A549 (cell line): ENCODE measurements around the gene TMOD1. TPM values are rescaled to one million over a fixed set of nuclear protein-coding genes. Genes with fewer than 3 reads are reported as not detected.

Experiments
- ATAC-seq, 2 experiments: fragments of 200-7000 bp in 1 of 2; fragments of >200 bp in 1 of 2; cut with Nextera tagmentation in 1 of 2; cut with Tn5 transposase in 1 of 2; 3 replicates each; pipeline versions ENCODE4 v1.8.0 to v1.9.1; 2018 to 2020; ENCODE audit warnings: mild to moderate bottlenecking in 1 of 2, moderate library complexity in 1 of 2
- CTCF ChIA-PET: fragments of 300-600 bp; sonication (Branson Sonifier 250); formaldehyde crosslinking; extraction: SDS; loops from one replicate; lab custom pipeline; 2021; ENCODE audit warnings: antibody characterized with exemption, inconsistent platforms; lab: Yijun Ruan, JAX
- POLR2A ChIA-PET: fragments of 350-600 bp; formaldehyde crosslinking; extraction: SDS; loops from one replicate; lab custom pipeline; 2021; ENCODE audit warnings: antibody characterized with exemption, inconsistent platforms; lab: Yijun Ruan, JAX
- DNase-seq, 2 experiments: peaks; one replicate each; pipeline versions ENCODE4 v3.0.0 to v3.0.0-alpha.2; 2011 to 2016; ENCODE audit warnings: low read depth in 1 of 2, low spot score in 1 of 2
- FAIRE-seq: peaks from 2 replicates; lab custom pipeline; 2011; peaks lifted over from hg19 to GRCh38; lab: Jason Lieb, UNC
- H3K27ac ChIP-seq, 2 experiments: fragments of >200 bp; sonication (Bioruptor Twin); formaldehyde crosslinking; 3 replicates each; pipeline ENCODE4 v1.5.1; 2016 to 2017
- H3K4me1 ChIP-seq: fragments of >200 bp; sonication (Bioruptor Twin); formaldehyde crosslinking; 3 replicates; pipeline ENCODE4 v1.6.1; 2016
- H3K4me2 ChIP-seq: fragments of >200 bp; sonication (Bioruptor Twin); formaldehyde crosslinking; 3 replicates; pipeline ENCODE4 v1.6.1; 2016
- H3K4me3 ChIP-seq: fragments of >200 bp; sonication (Bioruptor Twin); formaldehyde crosslinking; 3 replicates; pipeline ENCODE4 v1.5.1; 2016
- H3K9me3 ChIP-seq: fragments of >200 bp; sonication (Bioruptor Twin); formaldehyde crosslinking; 3 replicates; pipeline ENCODE4 v1.6.1; 2016
- BHLHE40 ChIP-seq: IDR thresholded peaks from 2 replicates; pipeline ENCODE4 v1.6.1; 2012; ENCODE audit warnings: low read depth, low read length, inconsistent platforms
- CBX2 ChIP-seq: fragments of 200-600 bp; sonication (generic); IDR thresholded peaks from 2 replicates; pipeline ENCODE4 v1.6.1; 2016; ENCODE audit warnings: low read depth, mild to moderate bottlenecking, borderline replicate concordance
- CBX8 ChIP-seq: fragments of 200-600 bp; sonication (generic); IDR thresholded peaks from 2 replicates; pipeline ENCODE4 v1.6.1; 2016
- ELK1 ChIP-seq: fragments of 150-350 bp; IDR thresholded peaks from 2 replicates; pipeline ENCODE4 v1.6.1; 2014; ENCODE audit warnings: low read depth, mild to moderate bottlenecking, low read length
- FOSB ChIP-seq: fragments of 250-450 bp; sonication (Bioruptor Pico); IDR thresholded peaks from 2 replicates; pipeline ENCODE4 v1.5.0; 2020; ENCODE audit warnings: mild to moderate bottlenecking, moderate library complexity
- HEYL ChIP-seq: fragments of 250-450 bp; sonication (Bioruptor Pico); IDR thresholded peaks from 2 replicates; pipeline ENCODE4 v1.8.0; 2021; ENCODE audit warnings: mild to moderate bottlenecking, moderate library complexity
- HOXA7 ChIP-seq: fragments of 250-450 bp; sonication (Bioruptor Pico); IDR thresholded peaks from 2 replicates; pipeline ENCODE4 v1.5.0; 2020; ENCODE audit warnings: mild to moderate bottlenecking, moderate library complexity
- HOXB13 ChIP-seq: fragments of 250-450 bp; sonication (Bioruptor Pico); IDR thresholded peaks from 2 replicates; pipeline ENCODE4 v1.5.0; 2020; ENCODE audit warnings: low read depth, mild to moderate bottlenecking, moderate library complexity
- JUN ChIP-seq, 2 experiments: fragments of >200 bp; sonication (Bioruptor Twin); formaldehyde crosslinking; IDR thresholded peaks; 2 replicates in 1 of 2; 3 replicates in 1 of 2; pipeline ENCODE4 v1.6.1; 2016 to 2017
- KDM1A ChIP-seq: fragments of 200-600 bp; sonication (generic); IDR thresholded peaks from 2 replicates; pipeline ENCODE4 v1.6.1; 2016; ENCODE audit warnings: low read depth, mild to moderate bottlenecking
- MAZ ChIP-seq: fragments of 150-350 bp; IDR thresholded peaks from 2 replicates; pipeline ENCODE4 v1.6.1; 2014; ENCODE audit warnings: antibody characterized with exemption, low read depth, low read length, borderline replicate concordance
- NR3C1 ChIP-seq: fragments of >200 bp; sonication (Bioruptor Twin); formaldehyde crosslinking; IDR thresholded peaks from 3 replicates; pipeline ENCODE4 v1.6.1; 2017
- PHF8 ChIP-seq: fragments of 200-600 bp; sonication (generic); IDR thresholded peaks from 2 replicates; pipeline ENCODE4 v1.6.1; 2016; ENCODE audit warnings: low read depth, mild to moderate bottlenecking, antibody characterized with exemption, moderate library complexity, borderline replicate concordance
- POLR2A ChIP-seq: IDR thresholded peaks from 2 replicates; pipeline ENCODE4 v1.6.1; 2012; ENCODE audit warnings: mild to moderate bottlenecking, low read length
- ZNF302 ChIP-seq: fragments of 250-450 bp; sonication (Bioruptor Pico); IDR thresholded peaks from 2 replicates; pipeline ENCODE4 v1.9.0; 2021; ENCODE audit warnings: inconsistent platforms, mild to moderate bottlenecking, moderate library complexity
- ZSCAN20 ChIP-seq: fragments of 250-450 bp; sonication (Bioruptor Pico); IDR thresholded peaks from 2 replicates; pipeline ENCODE4 v1.8.0; 2022; ENCODE audit warnings: mild to moderate bottlenecking, moderate library complexity
- WGBS: methylation state at CpG from one replicate; pipeline ENCODE4 v1.1.6; 2017; ENCODE audit errors: missing lambda C conversion rate; 5-methylcytosine and 5-hydroxymethylcytosine counted together
- polyA plus RNA-seq, 4 experiments: library from polyadenylated mRNA; depleted of rRNA in 3 of 4; stranded (reverse); fragments of >200 nt; fragmentation: RNase III in 1 of 4; extraction: RNeasy Plus Mini Kit Qiagen cat#74134 plus additional on column Dnase treatment in 1 of 4; gene quantifications; 2 replicates in 3 of 4; 3 replicates in 1 of 4; pipeline ENCODE4 v1.2.3, GENCODE V29; 2011 to 2017
- TF ChIP-seq, protein P1 (sequence below): fragments of >200 bp; sonication (Bioruptor Twin); formaldehyde crosslinking; IDR thresholded peaks from 2 replicates; pipeline ENCODE4 v1.6.1; 2016
- TF ChIP-seq, protein P2 (sequence below): fragments of 200-600 bp; sonication (generic); IDR thresholded peaks from 2 replicates; pipeline ENCODE4 v1.6.1; 2016; ENCODE audit warnings: antibody characterized with exemption, mild to moderate bottlenecking, moderate library complexity
- TF ChIP-seq, protein P3 (sequence below): IDR thresholded peaks from 2 replicates; pipeline ENCODE4 v1.6.1; 2012; ENCODE audit warnings: low read depth, borderline replicate concordance

Gene TMOD1
- polyA plus RNA-seq, 2 of the 4 experiments (the other 2 are of a cell fraction) = 0.28 to 0.80 TPM

DNA sequence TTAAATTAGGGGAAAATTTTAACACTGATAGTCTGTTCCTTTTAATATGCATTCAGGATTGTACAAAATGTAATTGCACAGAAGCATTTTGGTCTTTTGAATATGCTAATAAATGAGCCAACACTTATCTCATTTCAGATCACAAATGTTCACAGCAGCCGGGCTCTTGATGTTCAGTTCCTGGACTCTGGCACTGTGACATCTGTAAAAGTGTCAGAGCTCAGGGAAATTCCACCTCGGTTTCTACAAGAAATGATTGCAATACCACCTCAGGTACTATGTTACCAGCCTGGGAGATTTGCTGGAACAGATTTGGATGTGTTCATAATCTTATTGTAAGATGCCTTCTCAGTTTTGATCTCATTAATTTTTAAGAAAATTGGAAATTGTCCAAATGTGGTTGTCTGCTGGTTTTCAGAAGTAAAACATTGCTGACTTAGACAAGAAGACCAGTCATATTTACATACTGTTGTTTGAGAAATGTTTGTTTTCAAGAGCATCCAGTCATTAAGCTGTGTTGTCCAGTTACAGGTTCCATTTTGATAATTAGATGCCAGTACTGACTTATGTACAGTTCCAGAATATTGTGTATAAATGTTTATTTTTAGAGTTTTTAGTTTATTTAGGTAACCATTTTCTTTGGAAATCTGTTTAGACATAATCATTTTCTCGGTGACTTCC is 23.0 kb upstream of the TMOD1 start:
- Histone ChIP-seq H3K27ac (no peak overlapping the region), H3K4me1 (no peaks in the 10 kb centered on the region), H3K9me3 (no peaks in the 10 kb centered on the region), H3K4me2 (no peak overlapping the region), H3K4me3 (no peak overlapping the region)
- no peak for DNase-seq
- ATAC-seq = no peak
- WGBS = 90% methylated on average over 3 of the region's 3 CpGs
- POLR2A ChIA-PET = no interaction called here
- TF ChIP-seq HOXA7 (no peak), ZNF302 (CRISPR knock-in tag) (no peak), POLR2A (no peak), CBX8 (no peak), ZSCAN20 (no peak)
- TF ChIP-seq, protein P1, sequence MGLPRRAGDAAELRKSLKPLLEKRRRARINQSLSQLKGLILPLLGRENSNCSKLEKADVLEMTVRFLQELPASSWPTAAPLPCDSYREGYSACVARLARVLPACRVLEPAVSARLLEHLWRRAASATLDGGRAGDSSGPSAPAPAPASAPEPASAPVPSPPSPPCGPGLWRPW = no peak
- FAIRE-seq = no peak
- CTCF ChIA-PET = interaction anchor here (1.1 to 4.8 kb wide), 2 partner anchors 10 to 120 kb away, joined by 4 to 42 read pairs; no protein-coding TSS in a partner anchor

- Histone ChIP-seq H3K9me3 (no peaks in the 10 kb centered on the region), H3K27ac (no peak overlapping the region), H3K4me3 (no peak overlapping the region), H3K4me2 (no peak overlapping the region), H3K4me1 (no peaks in the 10 kb centered on the region)
- DNase-seq = no peak
- 88% methylated on average over 5 of the region's 5 CpGs for WGBS
- ChIA-PET CTCF (interaction anchor here (0.8 to 4.8 kb wide), 6 partner anchors 11 to 136 kb away, joined by 3 to 42 read pairs (median 4); no protein-coding TSS in a partner anchor), POLR2A (no interaction called here)
- FAIRE-seq = no peak
- no peak for ATAC-seq
- TF ChIP-seq, protein P2, sequence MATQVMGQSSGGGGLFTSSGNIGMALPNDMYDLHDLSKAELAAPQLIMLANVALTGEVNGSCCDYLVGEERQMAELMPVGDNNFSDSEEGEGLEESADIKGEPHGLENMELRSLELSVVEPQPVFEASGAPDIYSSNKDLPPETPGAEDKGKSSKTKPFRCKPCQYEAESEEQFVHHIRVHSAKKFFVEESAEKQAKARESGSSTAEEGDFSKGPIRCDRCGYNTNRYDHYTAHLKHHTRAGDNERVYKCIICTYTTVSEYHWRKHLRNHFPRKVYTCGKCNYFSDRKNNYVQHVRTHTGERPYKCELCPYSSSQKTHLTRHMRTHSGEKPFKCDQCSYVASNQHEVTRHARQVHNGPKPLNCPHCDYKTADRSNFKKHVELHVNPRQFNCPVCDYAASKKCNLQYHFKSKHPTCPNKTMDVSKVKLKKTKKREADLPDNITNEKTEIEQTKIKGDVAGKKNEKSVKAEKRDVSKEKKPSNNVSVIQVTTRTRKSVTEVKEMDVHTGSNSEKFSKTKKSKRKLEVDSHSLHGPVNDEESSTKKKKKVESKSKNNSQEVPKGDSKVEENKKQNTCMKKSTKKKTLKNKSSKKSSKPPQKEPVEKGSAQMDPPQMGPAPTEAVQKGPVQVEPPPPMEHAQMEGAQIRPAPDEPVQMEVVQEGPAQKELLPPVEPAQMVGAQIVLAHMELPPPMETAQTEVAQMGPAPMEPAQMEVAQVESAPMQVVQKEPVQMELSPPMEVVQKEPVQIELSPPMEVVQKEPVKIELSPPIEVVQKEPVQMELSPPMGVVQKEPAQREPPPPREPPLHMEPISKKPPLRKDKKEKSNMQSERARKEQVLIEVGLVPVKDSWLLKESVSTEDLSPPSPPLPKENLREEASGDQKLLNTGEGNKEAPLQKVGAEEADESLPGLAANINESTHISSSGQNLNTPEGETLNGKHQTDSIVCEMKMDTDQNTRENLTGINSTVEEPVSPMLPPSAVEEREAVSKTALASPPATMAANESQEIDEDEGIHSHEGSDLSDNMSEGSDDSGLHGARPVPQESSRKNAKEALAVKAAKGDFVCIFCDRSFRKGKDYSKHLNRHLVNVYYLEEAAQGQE = no peak
- no peak for TF ChIP-seq HOXB13 (CRISPR knock-in tag)
- no peak for TF ChIP-seq BHLHE40
- no peak for TF ChIP-seq HEYL (CRISPR knock-in tag)
- TF ChIP-seq PHF8 = no peak
- TF ChIP-seq, protein P3, sequence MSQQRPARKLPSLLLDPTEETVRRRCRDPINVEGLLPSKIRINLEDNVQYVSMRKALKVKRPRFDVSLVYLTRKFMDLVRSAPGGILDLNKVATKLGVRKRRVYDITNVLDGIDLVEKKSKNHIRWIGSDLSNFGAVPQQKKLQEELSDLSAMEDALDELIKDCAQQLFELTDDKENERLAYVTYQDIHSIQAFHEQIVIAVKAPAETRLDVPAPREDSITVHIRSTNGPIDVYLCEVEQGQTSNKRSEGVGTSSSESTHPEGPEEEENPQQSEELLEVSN = no peak
- no peak for TF ChIP-seq NR3C1
- no peak for TF ChIP-seq CBX8
- TF ChIP-seq CBX2 = no peak
- TF ChIP-seq MAZ = no peak
Observed at GRCh38 chr9:97479496-97480159, 21.8 kb upstream of the TMOD1 start.

DNA sequence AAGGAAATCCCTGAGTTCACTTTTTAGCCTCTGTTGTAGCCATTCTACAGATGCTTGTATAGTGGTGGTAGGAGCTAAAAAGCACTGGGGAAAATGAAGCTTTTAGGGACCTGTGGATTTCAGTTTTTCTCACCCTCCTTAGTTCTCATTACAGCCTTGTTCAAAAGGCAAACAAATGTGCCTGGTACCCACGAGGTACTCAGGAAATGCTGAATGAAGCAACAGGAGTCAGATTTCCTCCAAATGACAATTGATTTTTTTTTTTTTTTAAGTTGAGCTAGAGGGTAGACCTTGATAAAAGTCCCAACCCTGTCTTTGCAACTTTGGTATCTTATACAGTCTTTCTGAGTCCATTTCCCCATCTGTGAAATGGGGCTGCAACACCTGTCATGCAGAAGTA is 21.3 kb upstream of the TMOD1 start:
- FAIRE-seq = no peak
- POLR2A ChIA-PET = no interaction called here
- DNase-seq = no peak
- no peak for ATAC-seq
- WGBS = 27% methylated on average over 1 of the region's 1 CpG
- no peak overlapping the region for H3K4me3 ChIP-seq
- H3K27ac ChIP-seq = no peak overlapping the region
- no peaks in the 10 kb centered on the region for H3K9me3 ChIP-seq
- CTCF ChIA-PET = interaction anchor here (0.8 to 4.8 kb wide), 5 partner anchors 11 to 136 kb away, joined by 3 to 42 read pairs (median 4); no protein-coding TSS in a partner anchor
- no peak overlapping the region for H3K4me2 ChIP-seq
- H3K4me1 ChIP-seq = no peaks in the 10 kb centered on the region
- TF ChIP-seq KDM1A (no peak), FOSB (CRISPR knock-in tag) (no peak), JUN (IDR thresholded peaks at IDR 0.05) (no peak), CBX2 (no peak), HOXA7 (no peak), ELK1 (no peak), HEYL (CRISPR knock-in tag) (no peak)
- TF ChIP-seq, protein P2 = no peak
